Measurements from ENCODE around the gene BTBD9.

DNA sequence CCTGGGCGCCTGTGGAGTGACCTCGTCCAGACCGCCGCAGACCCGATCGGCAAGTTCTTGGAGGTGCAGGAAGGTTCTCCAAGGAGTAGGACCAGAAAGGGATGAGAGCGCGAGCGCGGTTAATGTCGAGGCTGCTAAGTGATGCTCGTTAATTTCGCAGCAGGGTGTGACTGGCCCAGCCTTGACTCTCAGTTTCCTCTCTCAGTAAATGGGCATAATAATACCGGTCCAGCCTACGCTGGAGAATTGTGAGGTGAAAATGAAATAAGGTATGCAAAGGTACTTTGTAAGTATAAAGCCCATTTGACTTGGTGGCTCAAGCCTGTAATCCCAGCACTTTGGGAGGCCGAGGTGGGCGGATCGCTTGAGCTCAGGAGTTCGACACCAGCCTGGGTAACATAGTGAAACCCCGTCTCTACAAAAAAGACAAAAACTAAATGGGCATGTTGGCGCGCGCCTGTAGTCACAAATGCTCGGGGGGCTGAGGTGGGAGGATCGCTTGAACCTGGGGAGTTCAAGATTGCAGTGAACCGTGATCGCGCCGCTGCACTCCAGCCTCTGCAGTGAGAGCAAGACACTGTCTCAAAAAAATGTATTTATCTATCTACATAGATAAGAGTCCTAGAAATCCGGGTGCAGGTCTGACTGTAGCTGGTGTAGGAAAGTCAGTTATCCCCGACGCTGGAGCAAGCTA, 634 bp upstream of the BTBD9 start:
- TF ChIP-seq, protein P1, sequence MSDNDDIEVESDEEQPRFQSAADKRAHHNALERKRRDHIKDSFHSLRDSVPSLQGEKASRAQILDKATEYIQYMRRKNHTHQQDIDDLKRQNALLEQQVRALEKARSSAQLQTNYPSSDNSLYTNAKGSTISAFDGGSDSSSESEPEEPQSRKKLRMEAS (IDR thresholded peaks at IDR 0.05), result no peak
- TF ChIP-seq CHD4 (IDR thresholded peaks at IDR 0.05; ENCODE audit: borderline replicate concordance), result no peak
- TF ChIP-seq MAZ (IDR thresholded peaks at IDR 0.05; ENCODE audit: borderline replicate concordance, low read depth, low read length), result no peak
- TF ChIP-seq, protein P2, sequence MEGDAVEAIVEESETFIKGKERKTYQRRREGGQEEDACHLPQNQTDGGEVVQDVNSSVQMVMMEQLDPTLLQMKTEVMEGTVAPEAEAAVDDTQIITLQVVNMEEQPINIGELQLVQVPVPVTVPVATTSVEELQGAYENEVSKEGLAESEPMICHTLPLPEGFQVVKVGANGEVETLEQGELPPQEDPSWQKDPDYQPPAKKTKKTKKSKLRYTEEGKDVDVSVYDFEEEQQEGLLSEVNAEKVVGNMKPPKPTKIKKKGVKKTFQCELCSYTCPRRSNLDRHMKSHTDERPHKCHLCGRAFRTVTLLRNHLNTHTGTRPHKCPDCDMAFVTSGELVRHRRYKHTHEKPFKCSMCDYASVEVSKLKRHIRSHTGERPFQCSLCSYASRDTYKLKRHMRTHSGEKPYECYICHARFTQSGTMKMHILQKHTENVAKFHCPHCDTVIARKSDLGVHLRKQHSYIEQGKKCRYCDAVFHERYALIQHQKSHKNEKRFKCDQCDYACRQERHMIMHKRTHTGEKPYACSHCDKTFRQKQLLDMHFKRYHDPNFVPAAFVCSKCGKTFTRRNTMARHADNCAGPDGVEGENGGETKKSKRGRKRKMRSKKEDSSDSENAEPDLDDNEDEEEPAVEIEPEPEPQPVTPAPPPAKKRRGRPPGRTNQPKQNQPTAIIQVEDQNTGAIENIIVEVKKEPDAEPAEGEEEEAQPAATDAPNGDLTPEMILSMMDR (IDR thresholded peaks at IDR 0.05), result no peak

Measured in A549 (cell line).